ENCODE measurements around the gene CALB2. TPM values are rescaled to one million over a fixed set of nuclear protein-coding genes. Genes with fewer than 3 reads are reported as not detected.
"Not testable (repeated sequence)": the region's sequence is repeated elsewhere in the genome, so short reads cannot be mapped to it uniquely, and the experiment has no call there.

Gene CALB2
- total RNA-seq, 1 experiment from 2014 or later, result not detected

DNA sequence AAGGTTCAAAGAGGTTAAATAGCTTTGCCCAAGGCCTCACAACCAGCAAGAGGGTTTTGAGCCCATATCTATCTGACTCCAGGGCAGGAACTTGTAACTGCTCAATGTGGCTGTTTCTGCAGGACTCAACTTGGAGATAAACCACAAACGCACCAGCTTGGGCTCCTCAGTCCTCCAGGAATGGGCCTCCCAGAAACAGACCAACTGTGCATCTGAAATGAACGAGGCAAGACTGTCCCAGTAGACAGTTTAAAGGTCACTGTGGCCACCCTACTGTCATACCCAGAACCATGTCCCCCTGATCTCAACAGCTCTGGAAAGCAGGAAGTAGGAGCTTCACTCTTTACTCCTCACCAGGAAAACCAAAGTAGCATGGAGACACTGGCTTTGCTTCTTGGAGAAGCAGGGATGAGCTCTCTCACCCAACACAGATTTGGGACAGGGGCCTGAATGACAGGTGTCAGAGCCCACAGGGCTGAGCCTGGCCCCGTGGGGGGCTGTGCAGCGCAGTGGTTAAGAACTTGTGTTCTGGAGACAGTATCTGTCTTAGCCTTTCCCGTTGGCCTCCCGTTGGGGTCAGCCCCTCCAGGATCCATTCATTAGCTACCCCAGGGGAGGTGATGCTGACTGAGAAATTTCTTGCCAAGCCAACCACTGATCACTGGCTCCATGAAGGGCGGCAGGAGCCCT, 2.3 kb upstream of the CALB2 start:
- H3K27me3 ChIP-seq (replicated peaks; ENCODE audit: insufficient read depth, low read depth, low read length, poor library complexity), result peaks cover 65% of the 10 kb centered on the region
- POLR2A ChIA-PET (ENCODE audit: low non-redundant PET), result no interaction called here
- H3K36me3 ChIP-seq (ENCODE audit: insufficient read depth, low read length, poor library complexity, severe bottlenecking), result no peaks in the 10 kb centered on the region
- H3K27ac ChIP-seq (ENCODE audit: low read depth, low read length, poor library complexity, severe bottlenecking), result no peak overlapping the region
- BruUV-seq (replicated peaks), result no TSS peak
- intact Hi-C loops (cut with micrococcal nuclease; ENCODE audit: unreplicated experiment), result no loop called here
- TF ChIP-seq, protein P1, sequence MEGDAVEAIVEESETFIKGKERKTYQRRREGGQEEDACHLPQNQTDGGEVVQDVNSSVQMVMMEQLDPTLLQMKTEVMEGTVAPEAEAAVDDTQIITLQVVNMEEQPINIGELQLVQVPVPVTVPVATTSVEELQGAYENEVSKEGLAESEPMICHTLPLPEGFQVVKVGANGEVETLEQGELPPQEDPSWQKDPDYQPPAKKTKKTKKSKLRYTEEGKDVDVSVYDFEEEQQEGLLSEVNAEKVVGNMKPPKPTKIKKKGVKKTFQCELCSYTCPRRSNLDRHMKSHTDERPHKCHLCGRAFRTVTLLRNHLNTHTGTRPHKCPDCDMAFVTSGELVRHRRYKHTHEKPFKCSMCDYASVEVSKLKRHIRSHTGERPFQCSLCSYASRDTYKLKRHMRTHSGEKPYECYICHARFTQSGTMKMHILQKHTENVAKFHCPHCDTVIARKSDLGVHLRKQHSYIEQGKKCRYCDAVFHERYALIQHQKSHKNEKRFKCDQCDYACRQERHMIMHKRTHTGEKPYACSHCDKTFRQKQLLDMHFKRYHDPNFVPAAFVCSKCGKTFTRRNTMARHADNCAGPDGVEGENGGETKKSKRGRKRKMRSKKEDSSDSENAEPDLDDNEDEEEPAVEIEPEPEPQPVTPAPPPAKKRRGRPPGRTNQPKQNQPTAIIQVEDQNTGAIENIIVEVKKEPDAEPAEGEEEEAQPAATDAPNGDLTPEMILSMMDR (conservative IDR thresholded peaks at IDR 0.05; ENCODE audit: low read depth, low read length), result no peak
- TF ChIP-seq EZH2 (IDR thresholded peaks at IDR 0.05; ENCODE audit: borderline replicate concordance, low read depth, low read length, poor library complexity, severe bottlenecking), result no peak
- CTCF ChIA-PET, result interaction anchor here (1.5 kb wide), 1 partner anchor 44 kb away, joined by 4 read pairs; no protein-coding TSS in a partner anchor
- DNase-seq (ENCODE audit: low spot score), result no peak
- peaks cover 5% of the 10 kb centered on the region for H3K4me1 ChIP-seq (ENCODE audit: insufficient read depth, low read length, poor library complexity, severe bottlenecking)
- H3K4me3 ChIP-seq (ENCODE audit: low read depth, low read length, poor library complexity, severe bottlenecking), result no peak overlapping the region
- no peaks in the 10 kb centered on the region for H3K9me3 ChIP-seq (ENCODE audit: low read depth, low read length, poor library complexity, severe bottlenecking)

DNA sequence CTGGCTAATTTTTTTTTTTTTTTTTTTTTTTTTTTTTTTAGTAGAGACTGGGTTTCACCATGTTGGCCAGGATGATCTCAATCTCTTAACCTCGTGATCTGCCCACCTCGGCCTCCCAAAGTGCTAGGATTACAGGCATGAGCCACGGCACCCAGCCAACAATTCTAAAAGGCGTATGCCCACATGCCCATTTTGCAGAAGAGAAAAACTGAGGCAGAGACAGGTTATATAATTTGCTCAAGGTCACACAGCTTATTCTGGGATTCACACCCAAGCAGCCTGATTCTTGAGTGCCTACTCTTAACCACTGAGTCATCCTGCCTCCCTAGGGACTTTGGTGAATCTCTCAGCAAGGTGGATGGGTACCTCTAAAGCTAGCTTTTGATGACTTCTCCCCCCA, 1.6 kb upstream of the CALB2 start:
- DNase-seq (ENCODE audit: low spot score); POLR2A ChIA-PET (ENCODE audit: low non-redundant PET); H3K4me3 ChIP-seq (ENCODE audit: low read depth, low read length, poor library complexity, severe bottlenecking); H3K4me1 ChIP-seq (ENCODE audit: insufficient read depth, low read length, poor library complexity, severe bottlenecking); intact Hi-C loops (cut with micrococcal nuclease; ENCODE audit: unreplicated experiment); H3K9me3 ChIP-seq (ENCODE audit: low read depth, low read length, poor library complexity, severe bottlenecking); H3K36me3 ChIP-seq (ENCODE audit: insufficient read depth, low read length, poor library complexity, severe bottlenecking); H3K27ac ChIP-seq (ENCODE audit: low read depth, low read length, poor library complexity, severe bottlenecking); BruUV-seq (replicated peaks): not testable (repeated sequence)
- CTCF ChIA-PET, result interaction anchor here (1.5 kb wide), 1 partner anchor 45 kb away, joined by 4 read pairs; no protein-coding TSS in a partner anchor
- H3K27me3 ChIP-seq (replicated peaks; ENCODE audit: insufficient read depth, low read depth, low read length, poor library complexity), result peaks cover 60% of the 10 kb centered on the region

DNA sequence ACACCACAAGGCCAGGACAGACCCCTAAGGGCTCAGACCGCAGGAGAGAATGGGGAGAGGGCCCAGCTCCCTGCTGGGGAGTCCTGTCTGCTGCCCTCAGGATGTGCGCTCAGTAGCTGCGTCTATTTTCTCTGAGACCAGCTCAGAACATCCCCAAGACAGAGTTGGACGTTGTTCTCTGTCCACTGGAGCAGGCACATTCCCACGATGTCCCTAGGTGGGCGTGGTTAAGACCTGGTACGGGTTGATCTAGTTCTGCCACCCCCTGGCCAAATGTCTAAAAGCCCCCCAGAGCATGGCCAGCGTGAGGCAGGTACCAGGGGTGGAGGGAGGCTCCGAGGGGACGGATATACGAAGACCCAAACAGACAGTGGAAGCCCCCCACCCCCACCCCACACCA, 842 bp upstream of the CALB2 start:
- ChIA-PET POLR2A (ENCODE audit: low non-redundant PET) (no interaction called here), CTCF (no interaction called here)
- peaks cover 54% of the 10 kb centered on the region for H3K27me3 ChIP-seq (replicated peaks; ENCODE audit: insufficient read depth, low read depth, low read length, poor library complexity)
- no peak overlapping the region for H3K27ac ChIP-seq (ENCODE audit: low read depth, low read length, poor library complexity, severe bottlenecking)
- H3K4me3 ChIP-seq (ENCODE audit: low read depth, low read length, poor library complexity, severe bottlenecking), result no peak overlapping the region
- H3K4me1 ChIP-seq (ENCODE audit: insufficient read depth, low read length, poor library complexity, severe bottlenecking), result peaks cover 5% of the 10 kb centered on the region
- TF ChIP-seq, protein P1 (conservative IDR thresholded peaks at IDR 0.05; ENCODE audit: low read depth, low read length), result no peak
- TF ChIP-seq EZH2 (IDR thresholded peaks at IDR 0.05; ENCODE audit: borderline replicate concordance, low read depth, low read length, poor library complexity, severe bottlenecking), result no peak
- BruUV-seq (replicated peaks), result no TSS peak
- H3K36me3 ChIP-seq (ENCODE audit: insufficient read depth, low read length, poor library complexity, severe bottlenecking), result no peaks in the 10 kb centered on the region
- peak; percentile 24 for DNase-seq (ENCODE audit: low spot score)
- intact Hi-C loops (cut with micrococcal nuclease; ENCODE audit: unreplicated experiment), result no loop called here
- no peaks in the 10 kb centered on the region for H3K9me3 ChIP-seq (ENCODE audit: low read depth, low read length, poor library complexity, severe bottlenecking)

DNA sequence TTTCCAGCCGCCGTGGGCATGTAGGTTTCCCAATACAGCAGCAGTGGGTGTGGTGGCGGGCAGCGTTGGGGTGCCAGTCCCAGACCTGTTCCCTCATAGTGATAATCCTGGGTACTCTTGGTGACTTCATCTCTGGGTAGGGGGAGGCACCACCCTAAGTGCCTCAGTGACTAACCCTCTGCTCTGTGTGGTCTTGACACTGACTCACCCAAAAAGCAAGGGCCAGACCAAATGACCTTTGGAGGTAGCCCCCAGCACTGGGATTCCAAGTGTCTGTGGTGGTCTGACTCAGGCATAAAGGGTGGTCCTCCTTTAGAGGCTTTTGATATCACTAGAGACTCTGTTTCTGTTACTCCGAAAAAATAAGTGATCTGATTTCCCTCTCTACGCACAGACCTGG, 908 bp downstream of the CALB2 start:
- Histone ChIP-seq H3K4me3 (ENCODE audit: low read depth, low read length, poor library complexity, severe bottlenecking) (no peak overlapping the region), H3K36me3 (ENCODE audit: insufficient read depth, low read length, poor library complexity, severe bottlenecking) (no peaks in the 10 kb centered on the region), H3K9me3 (ENCODE audit: low read depth, low read length, poor library complexity, severe bottlenecking) (no peaks in the 10 kb centered on the region), H3K4me1 (ENCODE audit: insufficient read depth, low read length, poor library complexity, severe bottlenecking) (peaks cover 5% of the 10 kb centered on the region), H3K27me3 (replicated peaks; ENCODE audit: insufficient read depth, low read depth, low read length, poor library complexity) (peaks cover 41% of the 10 kb centered on the region), H3K27ac (ENCODE audit: low read depth, low read length, poor library complexity, severe bottlenecking) (no peak overlapping the region)
- no peak for DNase-seq (ENCODE audit: low spot score)
- intact Hi-C loops (cut with micrococcal nuclease; ENCODE audit: unreplicated experiment), result no loop called here
- ChIA-PET CTCF (no interaction called here), POLR2A (ENCODE audit: low non-redundant PET) (no interaction called here)
- no TSS peak for BruUV-seq (replicated peaks)
- TF ChIP-seq, protein P1 (conservative IDR thresholded peaks at IDR 0.05; ENCODE audit: low read depth, low read length), result no peak
- no peak for TF ChIP-seq EZH2 (IDR thresholded peaks at IDR 0.05; ENCODE audit: borderline replicate concordance, low read depth, low read length, poor library complexity, severe bottlenecking)

All from A673 (cell line).